ENCODE data around the gene ZNF778.
"Not testable (repeated sequence)": the region's sequence is repeated elsewhere in the genome, so short reads cannot be mapped to it uniquely, and the experiment has no call there.

The ZNF778 gene

GRCh38 chr16:89175280-89176146 lies 42.0 kb upstream of the ZNF778 start:
- H3K9me3 Mint-ChIP-seq: no peaks in the 10 kb centered on the region
- no peak overlapping the region for H3K27ac Mint-ChIP-seq
- no peak overlapping the region for H3K4me3 Mint-ChIP-seq
- no peaks in the 10 kb centered on the region for H3K36me3 Mint-ChIP-seq
- DNase-seq (ENCODE audit: low spot score in 2 of 2) (no peak), ATAC-seq (ENCODE audit: low read depth) (no peak)
- peaks cover 5% of the 10 kb centered on the region for H3K4me1 Mint-ChIP-seq
- H3K27me3 Mint-ChIP-seq: peaks cover 6% of the 10 kb centered on the region

DNA sequence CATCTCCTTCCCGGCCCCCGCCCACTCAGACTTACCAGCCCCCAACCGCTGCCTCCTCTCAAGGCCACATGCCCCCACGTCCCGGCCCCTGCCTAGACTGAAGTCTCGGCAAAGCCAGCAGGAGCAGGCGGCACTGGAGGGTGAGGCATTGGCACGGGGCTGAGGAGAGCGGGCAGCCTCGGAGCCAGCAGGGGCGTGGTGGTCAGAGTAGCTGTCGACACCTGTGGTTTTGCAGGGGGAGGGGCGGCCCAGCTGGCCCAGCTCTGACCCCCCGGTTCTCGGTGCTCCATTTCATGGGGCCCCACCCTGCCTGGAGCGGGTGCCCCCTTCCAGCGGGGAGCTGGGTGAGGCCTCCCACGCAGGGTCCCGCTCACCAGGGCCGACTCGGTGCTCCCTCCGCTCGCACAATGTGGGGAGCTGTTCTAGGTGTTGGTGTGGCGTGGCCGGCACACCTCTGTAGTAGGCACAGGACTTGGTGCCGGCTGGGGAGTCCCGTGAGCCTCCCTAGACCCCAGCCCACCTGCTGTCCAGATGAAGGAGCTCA lies 41.3 kb upstream of the ZNF778 start:
- Mint-ChIP-seq H3K4me1 (no peaks in the 10 kb centered on the region), H3K27me3 (peaks cover 2% of the 10 kb centered on the region), H3K36me3 (no peaks in the 10 kb centered on the region), H3K27ac (no peak overlapping the region), H3K4me3 (no peak overlapping the region), H3K9me3 (no peaks in the 10 kb centered on the region)
- ATAC-seq (ENCODE audit: low read depth) (no peak), DNase-seq (ENCODE audit: low spot score in 2 of 2) (no peak)

- Mint-ChIP-seq H3K4me3 (no peak overlapping the region), H3K9me3 (no peaks in the 10 kb centered on the region), H3K27ac (no peak overlapping the region), H3K27me3 (peaks cover 3% of the 10 kb centered on the region), H3K4me1 (no peaks in the 10 kb centered on the region), H3K36me3 (no peaks in the 10 kb centered on the region)
- no peak for ATAC-seq (ENCODE audit: low read depth)
- DNase-seq (ENCODE audit: low spot score in 2 of 2): no peak
Measured at GRCh38 chr16:89176717-89177116, 40.8 kb upstream of the ZNF778 start.

GRCh38 chr16:89177501-89177900 lies 40.0 kb upstream of the ZNF778 start:
- Mint-ChIP-seq H3K27ac (no peak overlapping the region), H3K4me3 (no peak overlapping the region), H3K4me1 (no peaks in the 10 kb centered on the region), H3K36me3 (no peaks in the 10 kb centered on the region), H3K9me3 (no peaks in the 10 kb centered on the region), H3K27me3 (peaks cover 4% of the 10 kb centered on the region)
- ATAC-seq (ENCODE audit: low read depth) (no peak), DNase-seq (ENCODE audit: low spot score in 2 of 2) (no peak)

DNA sequence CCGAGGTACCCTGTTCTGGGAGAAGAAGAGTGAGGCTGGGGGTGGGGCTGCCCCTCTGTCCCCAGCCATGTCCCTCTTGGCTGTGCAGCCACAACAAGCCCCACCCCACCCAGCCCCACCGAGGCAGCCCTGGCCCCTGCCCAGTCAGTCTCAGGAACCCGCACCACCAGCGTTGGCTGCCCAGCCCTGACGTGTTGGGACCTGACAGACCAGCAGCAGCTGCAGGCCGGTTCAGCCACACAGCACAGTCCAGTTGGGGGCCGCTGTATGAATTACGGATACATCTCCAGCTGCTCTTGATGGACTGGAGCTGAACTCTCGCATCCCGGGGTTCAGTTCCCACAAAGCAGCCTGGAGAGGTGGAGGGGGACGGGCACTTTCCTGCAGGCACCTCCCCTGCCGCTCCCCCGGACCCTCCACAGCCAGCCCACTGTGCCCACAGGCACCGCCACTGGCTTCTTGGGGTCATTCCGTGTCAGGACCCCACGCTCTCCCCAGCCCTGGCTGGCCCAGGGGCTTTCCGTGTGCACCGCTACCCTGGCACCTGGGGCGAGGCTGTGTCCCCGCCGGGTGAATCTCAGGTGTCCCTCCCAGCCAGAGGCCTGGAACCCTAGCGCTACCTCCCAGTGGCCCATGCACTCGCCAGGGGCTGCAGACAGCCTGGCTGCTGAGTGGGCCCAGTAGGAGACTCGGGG lies 38.9 kb upstream of the ZNF778 start:
- peaks cover 4% of the 10 kb centered on the region for H3K27me3 Mint-ChIP-seq
- no peak for ATAC-seq (ENCODE audit: low read depth)
- no peak overlapping the region for H3K4me3 Mint-ChIP-seq
- no peaks in the 10 kb centered on the region for H3K9me3 Mint-ChIP-seq
- no peaks in the 10 kb centered on the region for H3K4me1 Mint-ChIP-seq
- no peaks in the 10 kb centered on the region for H3K36me3 Mint-ChIP-seq
- H3K27ac Mint-ChIP-seq: no peak overlapping the region
- DNase-seq (ENCODE audit: low spot score in 2 of 2): no peak

DNA sequence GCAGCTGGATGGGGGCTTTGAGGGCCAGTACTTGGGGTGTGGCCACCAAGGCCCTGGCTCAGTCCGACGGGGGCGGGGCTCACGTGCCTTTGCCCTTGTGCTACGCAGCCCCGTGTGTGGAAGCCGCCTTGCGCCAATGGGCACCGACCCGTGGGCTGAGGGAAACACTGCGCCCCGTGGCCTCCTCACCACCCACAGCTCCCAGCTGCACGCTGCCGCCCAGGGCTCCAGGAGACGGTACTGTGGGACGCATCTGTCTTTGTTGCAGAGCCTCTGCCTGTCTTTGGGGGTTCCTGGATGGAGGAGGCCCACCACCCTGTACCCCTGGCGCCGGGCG lies 38.4 kb upstream of the ZNF778 start:
- H3K4me1 Mint-ChIP-seq: no peaks in the 10 kb centered on the region
- no peak for DNase-seq (ENCODE audit: low spot score in 2 of 2)
- H3K27ac Mint-ChIP-seq: no peak overlapping the region
- no peak overlapping the region for H3K4me3 Mint-ChIP-seq
- H3K9me3 Mint-ChIP-seq: no peaks in the 10 kb centered on the region
- no peaks in the 10 kb centered on the region for H3K36me3 Mint-ChIP-seq
- peaks cover 4% of the 10 kb centered on the region for H3K27me3 Mint-ChIP-seq
- ATAC-seq (ENCODE audit: low read depth): no peak

GRCh38 chr16:89179656-89180315 lies 37.7 kb upstream of the ZNF778 start:
- ATAC-seq (ENCODE audit: low read depth) (no peak), DNase-seq (ENCODE audit: low spot score in 2 of 2) (no peak)
- no peak overlapping the region for H3K4me3 Mint-ChIP-seq
- no peaks in the 10 kb centered on the region for H3K4me1 Mint-ChIP-seq
- no peaks in the 10 kb centered on the region for H3K36me3 Mint-ChIP-seq
- no peaks in the 10 kb centered on the region for H3K9me3 Mint-ChIP-seq
- peaks cover 4% of the 10 kb centered on the region for H3K27me3 Mint-ChIP-seq
- H3K27ac Mint-ChIP-seq: no peak overlapping the region

GRCh38 chr16:89183463-89183862 lies 34.0 kb upstream of the ZNF778 start:
- Mint-ChIP-seq H3K4me3 (no peak overlapping the region), H3K9me3 (no peaks in the 10 kb centered on the region), H3K27me3 (peaks cover 2% of the 10 kb centered on the region), H3K4me1 (no peaks in the 10 kb centered on the region), H3K27ac (no peak overlapping the region), H3K36me3 (no peaks in the 10 kb centered on the region)
- ATAC-seq (ENCODE audit: low read depth) (no peak), DNase-seq (ENCODE audit: low spot score in 2 of 2) (no peak)

DNA sequence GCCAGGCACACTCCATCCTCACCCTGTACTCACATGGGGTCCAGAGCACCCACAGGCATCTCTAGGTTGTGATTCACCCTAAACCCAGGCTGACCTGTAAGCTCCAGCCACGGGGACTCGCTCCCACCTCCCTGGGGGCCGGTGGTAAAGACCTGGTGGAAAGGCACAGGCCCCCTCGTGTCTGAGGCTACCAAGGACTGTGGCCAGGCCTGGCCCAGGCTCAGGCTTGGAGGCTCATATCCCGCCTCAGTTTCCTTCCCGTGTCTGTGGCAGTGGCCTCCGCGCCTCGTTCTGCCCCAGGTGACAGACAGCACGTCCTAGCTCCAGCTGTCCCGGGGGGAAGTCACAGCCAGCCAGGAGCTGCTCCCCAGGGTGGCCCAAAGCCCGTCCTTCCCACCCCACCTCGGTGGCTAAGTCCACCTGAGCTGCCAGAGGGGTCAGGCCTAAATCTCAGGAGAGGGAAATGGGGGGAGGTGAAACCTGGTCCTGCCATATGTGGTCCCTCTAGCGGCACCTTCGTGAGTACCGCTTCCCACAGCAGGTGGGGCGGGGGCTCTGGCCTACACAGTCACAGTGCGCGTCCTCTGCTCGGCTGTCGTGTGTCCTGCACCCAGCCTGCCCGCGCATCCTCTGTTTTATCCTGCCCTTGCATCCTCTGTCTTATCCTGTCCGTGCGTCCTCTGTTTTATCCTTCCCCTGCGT lies 33.4 kb upstream of the ZNF778 start:
- H3K27me3 Mint-ChIP-seq: peaks cover 2% of the 10 kb centered on the region
- no peaks in the 10 kb centered on the region for H3K4me1 Mint-ChIP-seq
- no peak for DNase-seq (ENCODE audit: low spot score in 2 of 2)
- no peak overlapping the region for H3K4me3 Mint-ChIP-seq
- no peak overlapping the region for H3K27ac Mint-ChIP-seq
- no peaks in the 10 kb centered on the region for H3K9me3 Mint-ChIP-seq
- no peaks in the 10 kb centered on the region for H3K36me3 Mint-ChIP-seq
- no peak for ATAC-seq (ENCODE audit: low read depth)

- H3K27me3 Mint-ChIP-seq: peaks cover 2% of the 10 kb centered on the region
- no peaks in the 10 kb centered on the region for H3K9me3 Mint-ChIP-seq
- no peak overlapping the region for H3K27ac Mint-ChIP-seq
- no peaks in the 10 kb centered on the region for H3K4me1 Mint-ChIP-seq
- H3K36me3 Mint-ChIP-seq: no peaks in the 10 kb centered on the region
- no peak overlapping the region for H3K4me3 Mint-ChIP-seq
- ATAC-seq (ENCODE audit: low read depth): no peak
- no peak for DNase-seq (ENCODE audit: low spot score in 2 of 2)
Measured at GRCh38 chr16:89184677-89184932, 32.9 kb upstream of the ZNF778 start.

- DNase-seq (ENCODE audit: low spot score in 2 of 2) (no peak), ATAC-seq (ENCODE audit: low read depth) (peak; percentile 65)
- Mint-ChIP-seq H3K9me3 (no peaks in the 10 kb centered on the region), H3K27me3 (peaks cover 2% of the 10 kb centered on the region), H3K4me1 (no peaks in the 10 kb centered on the region), H3K27ac (no peak overlapping the region), H3K4me3 (no peak overlapping the region), H3K36me3 (no peaks in the 10 kb centered on the region)
Measured at GRCh38 chr16:89184933-89185794, 32.3 kb upstream of the ZNF778 start.

DNA sequence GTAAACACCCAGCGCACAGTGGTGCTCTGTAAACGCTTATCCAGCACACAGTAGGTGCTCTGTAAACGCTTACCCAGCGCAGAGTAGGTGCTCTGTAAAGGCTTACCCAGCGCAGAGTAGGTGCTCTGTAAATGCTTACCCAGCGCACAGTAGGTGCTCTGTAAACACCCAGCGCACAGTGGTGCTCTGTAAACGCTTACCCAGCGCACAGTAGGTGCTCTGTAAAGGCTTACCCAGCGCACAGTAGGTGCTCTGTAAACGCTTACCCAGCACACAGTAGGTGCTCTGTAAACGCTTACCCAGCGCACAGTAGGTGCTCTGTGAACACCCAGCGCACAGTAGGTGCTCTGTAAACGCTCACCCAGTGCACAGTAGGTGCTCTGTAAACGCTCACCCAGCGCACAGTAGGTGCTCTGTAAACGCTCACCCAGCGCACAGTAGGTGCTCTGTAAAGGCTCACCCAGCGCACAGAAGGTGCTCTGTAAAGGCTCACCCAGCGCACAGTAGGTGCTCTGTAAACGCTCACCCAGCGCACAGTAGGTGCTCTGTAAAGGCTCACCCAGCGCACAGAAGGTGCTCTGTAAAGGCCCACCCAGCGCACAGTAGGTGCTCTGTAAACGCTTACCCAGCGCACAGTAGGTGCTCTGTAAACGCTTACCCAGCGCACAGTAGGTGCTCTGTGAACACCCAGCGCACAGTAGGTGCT lies 31.5 kb upstream of the ZNF778 start:
- not testable (repeated sequence) for H3K4me1 Mint-ChIP-seq; H3K4me3 Mint-ChIP-seq; H3K36me3 Mint-ChIP-seq; H3K27ac Mint-ChIP-seq; DNase-seq (ENCODE audit: low spot score in 2 of 2); ATAC-seq (ENCODE audit: low read depth); H3K9me3 Mint-ChIP-seq; H3K27me3 Mint-ChIP-seq

DNA sequence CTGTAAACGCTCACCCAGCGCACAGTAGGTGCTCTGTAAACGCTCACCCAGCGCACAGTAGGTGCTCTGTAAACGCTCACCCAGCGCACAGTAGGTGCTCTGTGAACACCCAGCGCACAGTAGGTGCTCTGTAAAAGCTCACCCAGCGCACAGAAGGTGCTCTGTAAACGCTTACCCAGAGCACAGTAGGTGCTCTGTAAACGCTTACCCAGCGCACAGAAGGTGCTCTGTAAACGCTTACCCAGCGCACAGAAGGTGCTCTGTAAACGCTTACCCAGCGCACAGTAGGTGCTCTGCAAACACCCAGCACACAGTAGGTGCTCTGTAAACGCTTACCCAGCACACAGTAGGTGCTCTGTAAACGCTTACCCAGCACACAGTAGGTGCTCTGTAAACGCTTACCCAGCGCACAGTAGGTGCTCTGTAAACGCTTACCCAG lies 30.9 kb upstream of the ZNF778 start:
- H3K27me3 Mint-ChIP-seq; H3K36me3 Mint-ChIP-seq; H3K9me3 Mint-ChIP-seq; ATAC-seq (ENCODE audit: low read depth); H3K27ac Mint-ChIP-seq; DNase-seq (ENCODE audit: low spot score in 2 of 2); H3K4me3 Mint-ChIP-seq; H3K4me1 Mint-ChIP-seq: not testable (repeated sequence)

All from memory B cell (primary cell).